Stimulated activated CD8-positive, alpha-beta memory T cell treated with anti-CD3 and anti-CD28 coated beads, Interleukin-4, amount 100 ng/mL, for 48 hours (primary cell): ENCODE measurements around the gene MEIOSIN.
"Not testable (repeated sequence)": the region's sequence is repeated elsewhere in the genome, so short reads cannot be mapped to it uniquely, and the experiment has no call there.

Source experiments
- DNase-seq: peaks from one replicate; pipeline ENCODE4 v3.0.0-alpha.2; 2020

The MEIOSIN gene

GRCh38 chr19:45733160-45733810, at the start of gene MEIOSIN:
MEIOSIN (plus strand) TSS chr19:45733439; CDS start chr19:45735377, 1,938 bp downstream.
- DNase-seq = no peak

DNA sequence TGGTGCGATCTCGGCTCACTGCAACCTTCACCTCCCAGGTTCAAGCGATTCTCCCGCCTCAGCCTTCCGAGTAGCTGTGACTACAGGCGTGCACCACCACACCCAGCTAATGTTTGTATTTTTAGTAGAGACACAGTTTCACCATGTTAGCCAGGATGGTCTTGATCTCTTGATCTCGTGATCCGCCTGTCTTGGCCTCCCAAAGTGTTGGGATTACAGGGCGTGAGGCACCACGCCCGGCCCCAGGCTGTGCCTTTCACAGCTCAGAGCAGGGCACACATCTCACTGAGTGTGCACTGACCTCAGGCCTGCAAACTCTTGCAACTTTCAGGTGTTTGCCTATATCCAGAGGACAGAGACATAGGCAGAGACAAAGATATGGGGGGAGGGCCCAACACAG, 48.2 kb upstream of the MEIOSIN start:
- not testable (repeated sequence) for DNase-seq

DNA sequence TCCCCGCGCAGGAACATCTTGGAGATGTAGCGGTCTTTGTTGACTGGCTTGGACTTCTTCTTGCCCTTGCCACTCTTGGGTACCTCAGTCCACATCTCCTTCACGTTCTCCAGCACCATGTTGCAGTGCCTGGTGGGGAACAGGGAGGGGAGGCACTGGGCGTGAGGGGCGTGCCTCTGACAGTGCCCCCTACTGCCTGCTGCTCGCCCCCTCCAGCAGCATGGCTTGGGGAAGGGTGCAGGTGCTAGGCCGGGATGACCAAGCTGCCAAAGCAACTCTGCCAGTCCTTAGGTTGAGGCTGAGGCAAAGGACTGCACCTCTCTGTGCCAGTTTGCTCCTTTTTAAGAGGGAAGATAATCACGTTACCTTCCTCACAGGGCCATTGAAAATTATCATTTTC, 45.6 kb upstream of the MEIOSIN start:
- DNase-seq = no peak

GRCh38 chr19:45691516-45692186, 41.6 kb upstream of the MEIOSIN start, which contains the start of gene SNRPD2:
SNRPD2 (minus strand) TSS chr19:45691953; CDS start chr19:45691888, 65 bp downstream.
- DNase-seq = peak; percentile 96

DNA sequence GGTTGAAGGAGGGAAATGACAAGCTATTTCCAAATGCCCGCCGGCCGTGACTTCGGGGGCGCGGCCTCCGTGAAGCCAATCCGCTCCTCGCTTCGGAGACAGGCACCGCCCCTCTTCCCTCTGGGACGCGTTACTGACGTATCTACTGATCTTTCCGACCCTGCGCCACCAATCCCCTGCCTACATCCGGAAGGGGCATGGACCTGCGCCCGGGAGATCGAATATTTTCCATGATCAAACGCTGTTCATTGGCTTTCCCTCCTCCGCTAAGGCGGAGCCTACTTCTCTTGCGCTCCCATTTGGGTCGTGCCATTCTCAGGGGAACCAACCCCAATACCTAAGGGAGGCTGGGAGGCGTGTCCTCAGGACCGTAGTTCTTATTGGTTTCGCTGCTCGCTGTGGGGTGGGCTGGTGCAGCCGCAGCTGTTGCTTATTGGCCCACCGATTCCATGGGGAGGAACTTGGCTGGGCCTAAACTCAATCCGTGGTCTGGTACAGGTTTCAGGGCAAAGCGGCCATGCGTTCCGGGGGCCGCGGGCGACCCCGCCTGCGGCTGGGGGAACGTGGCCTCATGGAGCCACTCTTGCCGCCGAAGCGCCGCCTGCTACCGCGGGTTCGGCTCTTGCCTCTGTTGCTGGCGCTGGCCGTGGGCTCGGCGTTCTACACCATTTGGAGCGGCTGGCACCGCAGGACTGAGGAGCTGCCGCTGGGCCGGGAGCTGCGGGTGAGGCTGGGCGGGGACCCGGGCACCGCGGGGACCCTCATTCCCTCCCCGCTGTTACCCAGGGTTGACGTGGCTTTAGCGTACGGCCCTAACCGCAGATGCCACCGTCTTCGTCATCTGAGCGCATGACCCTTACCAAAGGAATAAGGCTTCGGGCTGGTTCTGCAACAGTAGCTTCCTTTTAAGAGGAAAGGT, 40.8 kb upstream of the MEIOSIN start, which contains the start of gene QPCTL:
QPCTL (plus strand) TSS at position 480 of the 919 bp plus-strand sequence; CDS start at position 518, 38 bp downstream.
- peak; percentile 96 for DNase-seq

- peak; percentile 91 for DNase-seq
Measured at GRCh38 chr19:45693106-45693788, 40.0 kb upstream of the MEIOSIN start.

DNA sequence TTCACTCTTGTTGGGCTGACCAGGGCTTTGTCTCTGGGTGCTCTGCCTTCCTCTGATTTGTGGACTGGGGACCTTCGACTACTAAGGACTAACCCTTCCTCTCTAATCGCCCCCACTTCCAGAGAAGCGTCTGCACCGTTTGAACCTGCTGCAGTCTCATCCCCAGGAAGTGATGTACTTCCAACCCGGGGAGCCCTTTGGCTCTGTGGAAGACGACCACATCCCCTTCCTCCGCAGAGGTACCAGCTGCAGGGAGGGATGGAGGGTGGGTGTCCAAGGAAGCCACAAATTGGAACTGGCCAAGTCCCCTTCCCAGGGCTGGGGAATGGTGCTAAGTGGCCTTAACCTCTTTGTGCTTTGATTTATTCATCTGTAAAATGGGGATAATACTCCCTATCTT, 31.6 kb upstream of the MEIOSIN start:
- no peak for DNase-seq

DNA sequence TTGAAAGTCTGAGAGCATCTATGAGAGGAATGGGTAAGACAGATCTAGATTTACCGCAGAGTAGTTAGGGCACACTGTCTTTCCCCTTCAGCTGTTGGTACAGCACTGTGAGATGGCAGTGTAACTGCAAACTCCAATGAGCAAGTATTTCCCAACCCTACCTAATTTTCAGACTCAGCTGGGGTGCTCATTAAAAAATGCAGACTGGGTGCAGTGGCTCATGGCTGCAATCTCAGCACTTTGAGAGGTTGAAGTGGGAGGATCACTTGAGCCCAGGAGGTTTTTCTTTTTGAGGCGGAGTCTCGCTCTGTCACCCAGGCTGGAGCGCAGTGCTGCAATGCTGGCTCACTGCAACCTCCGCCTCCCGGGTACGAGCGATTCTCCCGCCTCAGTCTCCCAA, 28.1 kb upstream of the MEIOSIN start:
- DNase-seq = no peak

DNA sequence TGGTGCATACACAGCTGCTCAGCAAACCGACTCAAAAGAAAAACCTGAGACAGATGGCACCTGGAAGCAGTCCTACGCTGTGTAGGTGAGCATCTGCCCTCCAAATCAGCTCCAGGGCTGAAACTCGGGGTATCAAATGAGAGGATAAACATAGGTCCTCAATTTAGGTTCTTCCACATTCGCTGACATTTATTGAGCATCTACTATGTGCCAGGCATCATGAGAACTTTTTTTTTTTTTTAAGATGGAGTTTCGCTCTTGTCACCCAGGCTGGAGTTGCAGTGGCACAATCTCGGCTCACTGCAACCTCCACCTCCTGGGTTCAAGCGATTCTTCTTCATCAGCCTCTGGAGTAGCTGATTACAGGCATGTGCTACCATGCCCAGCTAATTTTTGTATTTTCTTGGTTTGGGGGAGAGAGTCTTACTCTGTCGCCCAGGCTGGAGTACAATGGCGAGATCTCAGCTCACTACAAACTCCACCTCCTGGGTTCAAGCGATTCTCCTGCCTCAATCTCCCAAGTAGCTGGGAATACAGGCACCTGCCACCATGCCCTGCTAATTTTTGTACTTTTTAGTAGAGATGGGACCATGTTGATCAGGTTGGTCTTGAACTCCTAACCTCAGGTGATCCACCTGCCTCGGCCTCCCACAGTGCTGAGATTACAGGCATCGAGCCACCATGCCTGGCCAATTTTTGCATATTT, 27.4 kb upstream of the MEIOSIN start:
- DNase-seq = no peak

DNA sequence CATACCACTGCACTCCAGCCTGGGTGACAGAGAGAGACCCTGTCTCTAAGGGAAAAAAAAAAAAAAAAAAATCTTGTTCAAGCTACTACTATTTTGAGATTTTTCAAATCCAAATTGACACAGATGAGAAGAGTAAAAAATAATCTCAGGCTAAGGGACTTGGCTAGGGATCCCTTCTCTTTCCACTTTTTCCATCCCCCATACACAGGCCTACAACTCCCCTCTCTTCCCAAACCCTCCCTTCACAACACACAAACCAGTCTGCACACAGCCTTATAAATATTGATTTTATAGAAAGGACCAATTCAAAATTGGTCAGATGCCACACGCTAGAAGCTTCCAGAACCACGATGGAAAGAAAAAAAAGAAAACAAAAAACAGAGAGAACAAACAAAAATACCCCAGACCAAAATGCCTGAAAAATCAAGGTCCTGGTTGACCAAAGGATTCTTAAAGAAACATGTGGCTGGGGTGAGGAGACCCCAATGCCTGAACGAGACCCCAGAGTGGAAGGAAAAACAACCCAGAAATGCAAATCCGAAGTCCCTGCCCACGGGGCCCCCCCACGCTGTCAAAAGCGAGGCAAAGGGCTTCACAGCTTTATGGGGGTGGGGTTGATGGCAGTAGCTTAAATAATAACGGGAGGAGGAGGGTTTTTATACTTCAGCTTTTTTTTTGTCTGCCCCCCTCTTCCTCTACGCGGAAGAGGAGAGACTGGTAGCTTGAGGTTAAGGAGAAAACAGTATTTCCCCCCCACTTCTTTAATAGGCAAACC, 22.7 kb upstream of the MEIOSIN start:
- DNase-seq = no peak

GRCh38 chr19:45711851-45712698, 21.2 kb upstream of the MEIOSIN start:
- no peak for DNase-seq

DNA sequence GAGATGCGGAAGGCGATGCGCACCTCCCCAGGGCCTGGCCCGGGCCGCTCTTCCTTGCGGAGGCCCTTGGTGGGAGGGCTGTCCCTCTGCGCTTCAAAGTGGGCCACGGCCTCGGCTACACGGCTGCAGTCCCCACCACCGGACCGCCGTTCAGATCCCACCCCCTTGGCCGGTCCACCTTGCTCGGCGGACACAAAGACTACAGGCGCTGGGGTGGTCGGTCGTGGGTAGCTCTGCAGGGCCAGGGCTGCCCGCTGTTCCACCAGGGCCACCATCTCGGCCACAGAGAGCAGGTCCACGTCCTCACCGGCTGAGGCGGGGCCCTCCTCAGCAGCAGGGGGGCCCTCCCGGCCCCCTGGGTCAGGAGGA, 20.6 kb upstream of the MEIOSIN start:
- DNase-seq = no peak

DNA sequence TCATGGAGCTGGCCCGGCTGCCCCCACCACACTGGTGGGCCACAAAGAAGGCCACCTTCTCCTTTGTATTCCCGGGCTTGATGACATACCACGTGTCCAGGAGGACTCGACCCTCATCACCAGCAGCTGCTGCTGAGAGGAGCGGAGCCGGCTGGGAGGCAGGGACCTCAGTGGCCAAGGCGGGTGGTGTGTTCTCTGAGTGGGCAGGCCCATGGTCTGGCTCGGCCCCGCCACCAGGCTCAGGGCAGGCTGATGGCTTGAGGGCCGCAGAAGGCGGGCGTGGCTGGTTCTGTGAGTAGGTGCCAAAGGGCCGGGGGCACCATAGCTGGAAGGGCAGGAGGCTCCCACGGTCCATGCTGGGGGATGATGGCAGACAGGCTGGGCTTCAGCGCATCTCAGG, 20.1 kb upstream of the MEIOSIN start:
- DNase-seq = no peak

DNA sequence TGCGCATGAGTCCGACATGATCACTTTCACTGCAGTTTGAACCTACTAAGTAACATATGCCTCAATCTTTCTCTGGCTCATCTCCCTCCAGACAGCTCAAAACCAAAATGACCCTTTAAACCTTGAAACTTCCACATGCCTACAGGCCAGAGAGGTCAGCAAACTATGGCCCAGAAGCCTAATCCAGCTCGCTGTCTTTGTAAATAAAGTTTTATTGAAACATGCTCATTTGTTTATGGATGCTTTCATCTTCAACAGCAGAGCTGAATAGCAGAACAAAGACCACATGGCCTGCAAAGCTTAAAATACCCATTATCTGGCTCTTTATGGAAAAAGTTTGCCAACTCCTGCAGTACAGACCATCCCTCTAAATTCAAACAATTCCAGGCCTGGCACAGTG, 18.1 kb upstream of the MEIOSIN start:
- DNase-seq = no peak

- DNase-seq = peak; percentile 36
Measured at GRCh38 chr19:45716359-45717130, 16.7 kb upstream of the MEIOSIN start.

- DNase-seq = peak; percentile 98
Measured at GRCh38 chr19:45717131-45717982, 15.9 kb upstream of the MEIOSIN start.

DNA sequence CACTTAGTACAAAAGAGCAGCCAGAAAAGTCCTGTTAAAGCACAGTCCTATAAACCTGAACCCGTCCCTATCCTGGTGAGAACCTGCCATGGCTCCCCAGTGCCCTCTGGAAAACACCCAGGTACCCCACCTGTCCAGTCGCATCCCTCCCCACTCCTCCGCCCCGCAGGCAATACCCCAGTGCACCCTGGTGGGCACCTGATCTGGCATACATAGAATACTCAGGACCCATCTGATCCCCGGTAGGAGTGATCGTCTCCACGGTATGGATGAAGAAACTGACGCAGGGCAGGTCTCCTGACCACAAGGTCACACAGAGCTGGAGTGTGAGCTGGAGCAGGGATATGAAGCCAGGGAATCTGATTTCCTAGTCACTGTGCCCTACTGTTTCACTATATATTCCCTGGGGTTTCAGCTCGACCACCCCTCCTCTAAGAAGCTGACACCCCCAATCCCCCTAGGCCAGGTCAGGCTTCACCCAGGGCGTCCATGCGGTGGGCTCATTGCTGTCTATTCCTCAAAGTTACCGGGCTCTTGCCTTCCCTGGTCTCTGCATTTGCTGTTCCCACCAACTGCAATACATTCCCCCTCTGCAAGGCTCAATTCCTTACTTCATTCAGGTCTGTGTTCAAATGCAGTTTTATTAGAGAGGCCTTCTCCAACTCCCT, 15.1 kb upstream of the MEIOSIN start:
- no peak for DNase-seq

- not testable (repeated sequence) for DNase-seq
Measured at GRCh38 chr19:45720065-45720464, 13.2 kb upstream of the MEIOSIN start.
